Epithelial cell of proximal tubule (primary cell): Measurements from ENCODE around the gene KRTAP20-4. TPM values are rescaled to one million over a fixed set of nuclear protein-coding genes. Genes with fewer than 3 reads are reported as not detected.

Source experiments
- DNase-seq: peaks from one replicate; pipeline ENCODE4 v3.0.0-alpha.2; 2011; ENCODE audit warnings: low read depth
- H3K4me3 ChIP-seq: 2 replicates; pipeline ENCODE4 v1.5.1; 2011; ENCODE audit warnings: low read depth, mild to moderate bottlenecking, low read length
- total RNA-seq: library from RNA; depleted of rRNA; stranded (reverse); fragments of >200 nt; gene quantifications from 2 replicates; pipeline ENCODE4 v1.2.3, GENCODE V29; 2015
- TF ChIP-seq, protein P1 (sequence below): conservative IDR thresholded peaks from 2 replicates; pipeline ENCODE4 v1.5.1; 2012; ENCODE audit warnings: low read depth, mild to moderate bottlenecking, low read length

The KRTAP20-4 gene
- total RNA-seq, 1 donor from 2014 or later, result not detected

DNA sequence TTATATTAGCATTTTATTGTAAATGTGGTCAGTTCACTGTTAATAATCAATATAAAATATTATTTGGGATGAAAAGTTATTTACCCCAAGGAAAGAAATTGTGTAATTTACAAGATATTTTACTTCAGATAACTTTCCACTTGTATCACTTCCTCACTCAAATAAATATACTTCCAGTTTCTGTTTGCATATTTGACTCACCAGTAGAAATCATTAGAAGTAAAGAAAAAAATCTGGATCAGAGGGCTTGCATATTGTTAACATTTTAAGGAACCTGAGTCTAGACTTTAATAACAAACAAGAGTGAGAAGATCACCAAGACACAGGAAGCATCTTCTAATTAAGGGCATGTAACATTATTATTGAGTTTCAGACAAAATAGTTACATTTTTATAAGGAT is 347 bp upstream of the KRTAP20-4 start:
- DNase-seq, result no peak
- TF ChIP-seq, protein P1, sequence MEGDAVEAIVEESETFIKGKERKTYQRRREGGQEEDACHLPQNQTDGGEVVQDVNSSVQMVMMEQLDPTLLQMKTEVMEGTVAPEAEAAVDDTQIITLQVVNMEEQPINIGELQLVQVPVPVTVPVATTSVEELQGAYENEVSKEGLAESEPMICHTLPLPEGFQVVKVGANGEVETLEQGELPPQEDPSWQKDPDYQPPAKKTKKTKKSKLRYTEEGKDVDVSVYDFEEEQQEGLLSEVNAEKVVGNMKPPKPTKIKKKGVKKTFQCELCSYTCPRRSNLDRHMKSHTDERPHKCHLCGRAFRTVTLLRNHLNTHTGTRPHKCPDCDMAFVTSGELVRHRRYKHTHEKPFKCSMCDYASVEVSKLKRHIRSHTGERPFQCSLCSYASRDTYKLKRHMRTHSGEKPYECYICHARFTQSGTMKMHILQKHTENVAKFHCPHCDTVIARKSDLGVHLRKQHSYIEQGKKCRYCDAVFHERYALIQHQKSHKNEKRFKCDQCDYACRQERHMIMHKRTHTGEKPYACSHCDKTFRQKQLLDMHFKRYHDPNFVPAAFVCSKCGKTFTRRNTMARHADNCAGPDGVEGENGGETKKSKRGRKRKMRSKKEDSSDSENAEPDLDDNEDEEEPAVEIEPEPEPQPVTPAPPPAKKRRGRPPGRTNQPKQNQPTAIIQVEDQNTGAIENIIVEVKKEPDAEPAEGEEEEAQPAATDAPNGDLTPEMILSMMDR, result no peak
- H3K4me3 ChIP-seq, result no peak overlapping the region

DNA sequence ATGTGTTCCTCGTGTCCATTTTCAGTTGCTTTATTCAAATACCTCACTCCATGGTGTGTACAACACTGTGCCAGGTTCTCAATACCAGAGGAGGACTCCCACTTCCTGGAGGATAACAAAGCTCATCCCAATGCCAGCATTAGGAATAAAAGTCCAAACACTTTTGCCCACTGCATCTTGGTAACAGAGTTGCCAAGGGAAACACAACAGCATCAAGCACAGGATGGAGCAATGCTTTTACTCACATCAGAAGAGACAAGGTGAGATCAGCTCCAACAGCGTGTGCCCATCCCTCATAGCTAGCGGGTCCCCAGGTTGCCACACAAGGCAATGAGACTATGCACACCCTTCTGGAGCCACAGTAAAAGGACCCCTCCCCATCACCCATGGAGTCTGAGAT is 2.9 kb downstream of the KRTAP20-4 start:
- TF ChIP-seq, protein P1, result no peak
- no peak overlapping the region for H3K4me3 ChIP-seq
- no peak for DNase-seq

DNA sequence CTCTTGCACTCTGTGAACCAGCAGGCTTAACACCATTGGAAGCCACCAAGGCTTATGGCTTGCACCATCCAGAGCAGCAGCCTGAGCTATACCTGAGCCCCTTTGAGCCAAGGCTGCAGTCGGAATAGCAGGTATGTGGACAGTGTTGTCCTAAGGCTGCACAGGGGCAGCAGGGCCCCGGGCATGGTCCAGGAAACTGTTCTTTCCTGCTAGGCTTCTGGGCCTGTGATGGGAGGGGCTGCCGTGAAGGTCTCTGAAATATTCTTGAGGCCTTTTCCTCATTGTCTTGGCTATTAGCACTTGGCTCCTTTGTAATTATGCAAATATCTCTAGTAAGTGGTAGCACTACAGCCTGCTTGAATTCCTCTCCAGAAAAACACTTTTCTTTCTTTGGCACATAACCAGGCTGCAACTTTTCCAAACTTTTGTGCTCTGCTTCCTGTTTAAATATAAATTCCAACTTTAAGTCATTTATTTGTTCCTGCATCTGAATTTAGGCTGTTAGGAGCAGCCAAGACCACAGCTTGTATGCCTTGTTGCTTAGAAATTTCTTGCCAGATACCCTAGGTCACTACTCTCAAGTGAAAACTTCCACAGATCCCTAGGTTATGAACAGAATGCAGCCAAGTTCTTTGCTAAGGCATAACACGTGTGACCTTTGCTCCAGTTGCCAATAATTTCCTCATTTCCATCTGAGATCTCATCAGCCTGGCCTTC is 5.2 kb downstream of the KRTAP20-4 start:
- TF ChIP-seq, protein P1, result no peak
- DNase-seq, result no peak
- no peak overlapping the region for H3K4me3 ChIP-seq

DNA sequence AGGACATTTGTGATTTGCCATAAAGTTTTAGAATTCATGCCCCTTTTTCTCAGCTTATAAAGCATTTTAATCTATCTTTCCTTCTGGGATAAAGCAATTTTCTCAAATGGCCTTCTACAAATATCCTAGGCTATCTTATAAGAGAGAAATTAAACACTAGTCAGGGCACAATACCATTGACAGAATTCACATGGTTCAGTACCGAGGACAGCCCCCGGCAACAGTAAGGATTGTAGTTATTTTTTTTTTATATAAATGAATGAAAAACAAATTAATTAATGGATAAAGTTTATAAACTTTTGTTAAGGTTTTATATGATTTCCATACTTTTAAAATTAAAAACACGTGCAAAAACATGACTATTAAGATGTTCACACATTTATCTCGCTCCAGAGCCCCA is 7.7 kb downstream of the KRTAP20-4 start:
- no peak for DNase-seq
- no peak overlapping the region for H3K4me3 ChIP-seq
- TF ChIP-seq, protein P1, result no peak

DNA sequence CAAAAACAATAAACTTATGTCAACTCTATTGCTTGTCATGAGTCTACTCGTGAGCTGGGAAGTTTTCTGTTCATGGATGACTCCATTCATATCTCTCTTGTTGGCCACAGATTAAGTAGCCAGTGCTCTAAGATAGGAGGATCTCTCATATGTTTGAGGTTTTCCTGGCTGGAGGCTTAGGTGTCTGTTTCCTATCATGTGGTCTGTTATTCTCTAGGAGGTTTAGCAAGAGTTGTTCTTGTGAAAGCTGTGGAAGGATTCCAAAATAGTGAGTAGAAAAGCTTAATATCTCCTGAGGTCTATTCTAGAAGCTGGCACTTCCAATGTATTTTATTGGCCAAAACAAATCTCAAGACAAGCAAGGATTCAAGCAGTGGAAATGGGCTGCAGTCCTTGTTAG is 8.8 kb downstream of the KRTAP20-4 start:
- TF ChIP-seq, protein P1, result no peak

DNA sequence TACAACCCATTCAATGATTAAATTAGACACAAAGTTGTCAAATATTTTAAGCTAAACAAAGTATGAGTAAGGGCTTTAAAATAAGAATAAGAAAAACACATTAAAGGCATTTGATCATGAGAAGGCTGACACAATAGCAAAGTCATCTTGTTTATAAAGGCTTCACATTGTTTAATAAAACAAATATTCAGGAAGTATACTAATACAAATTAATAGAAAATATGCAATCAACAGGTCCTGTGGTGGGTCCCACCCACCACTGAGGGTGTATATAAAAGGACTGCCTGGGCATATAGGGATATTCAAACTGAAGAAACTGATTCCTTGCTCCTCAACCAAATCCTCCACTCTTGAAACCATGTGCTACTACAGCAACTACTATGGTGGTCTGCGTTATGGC is 14.5 kb downstream of the KRTAP20-4 start, which contains the start of gene KRTAP20-2:
Gene KRTAP20-2, plus strand, starts transcription at position 301 of the 400 bp plus-strand sequence. Its CDS starts 58 bp downstream, at position 359.
- TF ChIP-seq, protein P1, result no peak
- DNase-seq, result no peak
- no peak within 1 kb of the TSS for H3K4me3 ChIP-seq

More for the DNA sequence above, 8.8 kb downstream of the KRTAP20-4 start:
- H3K4me3 ChIP-seq, result no peak overlapping the region
- DNase-seq, result no peak

DNA sequence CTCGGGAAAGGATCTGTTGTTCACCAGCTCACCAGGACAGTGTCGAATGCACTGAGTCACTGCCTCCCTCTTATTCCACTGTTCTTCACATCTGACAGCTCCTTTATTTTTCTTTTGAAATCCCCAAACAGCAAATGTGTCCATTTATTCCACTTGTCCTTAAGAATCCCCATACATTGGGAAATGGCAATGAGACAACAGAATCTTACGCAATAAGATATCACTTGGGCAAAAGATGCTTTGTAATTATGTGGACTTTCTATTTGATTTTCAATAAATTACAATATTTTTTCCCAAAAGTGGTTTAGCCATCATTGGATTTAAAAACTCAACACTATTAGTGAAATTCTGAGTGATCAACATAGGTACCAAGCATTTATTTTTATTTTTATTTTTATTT is 18.3 kb downstream of the KRTAP20-4 start:
- DNase-seq, result no peak
- TF ChIP-seq, protein P1, result no peak
- no peak overlapping the region for H3K4me3 ChIP-seq
